GM12878 (cell line): ENCODE results near the gene MMP27. TPM values are rescaled to one million over a fixed set of nuclear protein-coding genes. Genes with fewer than 3 reads are reported as not detected.

Source experiments
- ATAC-seq: fragments of 200-7000 bp; cut with Tn5 transposase; 3 replicates; pipeline ENCODE4 v1.9.1; 2020; ENCODE audit warnings: mild to moderate bottlenecking, moderate library complexity
- BruUV-seq: library from RNA; stranded (reverse); fragments of 400-500 nt; replicated peaks from 2 replicates; lab custom pipeline; 2021; lab: Mats Ljungman, UMichigan
- CTCF ChIA-PET: fragments of 300-600 bp; sonication (Branson Sonifier 250); formaldehyde crosslinking; extraction: SDS; loops from one replicate; lab custom pipeline; 2021; ENCODE audit warnings: inconsistent platforms; lab: Yijun Ruan, JAX
- POLR2A ChIA-PET: fragments of 350-600 bp; formaldehyde crosslinking; extraction: SDS; loops from one replicate; lab custom pipeline; 2021; ENCODE audit warnings: inconsistent platforms; lab: Charles Lee
- RAD21 ChIA-PET: fragments of 300-600 bp; sonication (Branson Sonifier 250); formaldehyde crosslinking; loops from one replicate; lab custom pipeline; 2023; ENCODE audit warnings: antibody characterized with exemption; ENCODE audit not compliant: unreplicated experiment; lab: Charles Lee
- SMC1A ChIA-PET: fragments of 300-600 bp; sonication (Branson Sonifier 250); formaldehyde crosslinking; loops from one replicate; lab custom pipeline; 2023; ENCODE audit not compliant: unreplicated experiment, uncharacterized antibody; lab: Charles Lee
- DNase-seq: peaks from one replicate; pipeline ENCODE4 v3.0.0-alpha.2; 2011; ENCODE audit warnings: low read depth, low spot score
- FAIRE-seq: peaks from 3 replicates; lab custom pipeline; 2011; peaks lifted over from hg19 to GRCh38; lab: Jason Lieb, UNC
- H2AFZ ChIP-seq: 2 replicates; pipeline ENCODE4 v1.6.0; 2011; ENCODE audit warnings: low read depth, low read length, control low read depth; ENCODE audit not compliant: control insufficient read depth
- H3K27ac ChIP-seq: 2 replicates; pipeline ENCODE4 v1.5.1; 2011; ENCODE audit warnings: control low read depth; ENCODE audit not compliant: control insufficient read depth, insufficient read depth
- H3K27me3 ChIP-seq, 2 experiments: replicated peaks in 1 of 2; 2 replicates each; pipeline versions ENCODE4 v1.6.0 to v1.6.1; 2011; ENCODE audit warnings: low read length in 1 of 2; ENCODE audit not compliant: control insufficient read depth in 2 of 2, insufficient read depth in 2 of 2
- H3K36me3 ChIP-seq, 2 experiments: 2 replicates each; pipeline ENCODE4 v1.5.1; 2011; ENCODE audit warnings: low read length in 1 of 2; ENCODE audit not compliant: control insufficient read depth in 2 of 2, insufficient read depth in 2 of 2
- H3K4me1 ChIP-seq: 2 replicates; pipeline ENCODE4 v1.6.1; 2011; ENCODE audit warnings: mild to moderate bottlenecking, low read length, moderate library complexity, mixed read lengths; ENCODE audit not compliant: control insufficient read depth, insufficient read depth
- H3K4me2 ChIP-seq: 2 replicates; pipeline ENCODE4 v1.6.0; 2011; ENCODE audit warnings: control low read depth; ENCODE audit not compliant: control insufficient read depth, insufficient read depth
- H3K4me3 ChIP-seq: fragments of 200-600 bp; sonication (generic); 2 replicates; pipeline ENCODE4 v1.5.1; 2016
- H3K79me2 ChIP-seq: 2 replicates; pipeline ENCODE4 v1.6.0; 2011; ENCODE audit warnings: low read length; ENCODE audit not compliant: control insufficient read depth, insufficient read depth
- H3K9ac ChIP-seq: 2 replicates; pipeline ENCODE4 v1.8.0; 2011; ENCODE audit warnings: low read length, control low read depth, mixed read lengths; ENCODE audit not compliant: control insufficient read depth, insufficient read depth
- H3K9me3 ChIP-seq: replicated peaks from 3 replicates; pipeline ENCODE4 v1.5.1; 2011; ENCODE audit warnings: mild to moderate bottlenecking, low read length; ENCODE audit not compliant: control insufficient read depth, insufficient read depth
- H4K20me1 ChIP-seq: 2 replicates; pipeline ENCODE4 v1.6.0; 2011; ENCODE audit not compliant: control insufficient read depth, insufficient read depth
- CHD2 ChIP-seq: IDR thresholded peaks from 2 replicates; pipeline ENCODE4 v1.6.1; 2011; ENCODE audit warnings: low read depth, low read length, improper control_type of control experiment, borderline replicate concordance
- EED ChIP-seq: sonication (generic); IDR thresholded peaks from 2 replicates; pipeline ENCODE4 v1.6.1; 2016; ENCODE audit warnings: antibody characterized with exemption, low read depth
- ETV6 ChIP-seq, 2 experiments: fragments of 450-650 bp in 1 of 2; IDR thresholded peaks in 1 of 2; conservative IDR thresholded peaks in 1 of 2; 2 replicates each; pipeline ENCODE4 v1.6.1; 2014; ENCODE audit warnings: antibody characterized with exemption in 1 of 2, borderline replicate concordance in 1 of 2, low read depth in 1 of 2, mild to moderate bottlenecking in 1 of 2, moderate library complexity in 1 of 2
- LARP7 ChIP-seq: fragments of 450-650 bp; IDR thresholded peaks from 2 replicates; pipeline ENCODE4 v1.6.1; 2017; ENCODE audit warnings: mild to moderate bottlenecking
- MEF2B ChIP-seq: fragments of 450-650 bp; IDR thresholded peaks from 2 replicates; pipeline ENCODE4 v1.6.1; 2018; ENCODE audit warnings: mild to moderate bottlenecking, moderate library complexity; ENCODE audit not compliant: partially characterized antibody, poor library complexity, severe bottlenecking
- MTA2 ChIP-seq: fragments of 450-650 bp; IDR thresholded peaks from 2 replicates; pipeline ENCODE4 v1.6.1; 2016; ENCODE audit warnings: low read depth, mild to moderate bottlenecking, moderate library complexity
- MXI1 ChIP-seq: fragments of 150-350 bp; IDR thresholded peaks from 2 replicates; pipeline ENCODE4 v1.6.1; 2011; ENCODE audit warnings: low read depth, mild to moderate bottlenecking, inconsistent platforms, low read length, improper control_type of control experiment
- PAX8 ChIP-seq: fragments of 450-650 bp; IDR thresholded peaks from 2 replicates; pipeline ENCODE4 v1.6.1; 2017; ENCODE audit warnings: mild to moderate bottlenecking, moderate library complexity
- PML ChIP-seq: IDR thresholded peaks from 2 replicates; pipeline ENCODE4 v1.6.1; 2012; ENCODE audit warnings: low read length, inconsistent platforms
- POLR2AphosphoS5 ChIP-seq: IDR thresholded peaks from 2 replicates; pipeline ENCODE4 v1.6.1; 2011; ENCODE audit warnings: mild to moderate bottlenecking, low read length, inconsistent platforms
- REST ChIP-seq: IDR thresholded peaks from 2 replicates; pipeline ENCODE4 v1.6.1; 2012; ENCODE audit warnings: mild to moderate bottlenecking, low read depth, low read length
- SIX5 ChIP-seq: IDR thresholded peaks from 2 replicates; pipeline ENCODE4 v1.6.1; 2011; ENCODE audit warnings: mild to moderate bottlenecking, low read depth, low read length, moderate library complexity; ENCODE audit not compliant: severe bottlenecking
- SUPT20H ChIP-seq: IDR thresholded peaks from 2 replicates; pipeline ENCODE4 v1.6.1; 2011; ENCODE audit warnings: low read depth, mild to moderate bottlenecking, low read length, moderate library complexity, borderline replicate concordance; ENCODE audit not compliant: control insufficient read depth
- SUZ12 ChIP-seq: fragments of 200-600 bp; sonication (generic); IDR thresholded peaks from one replicate; pipeline ENCODE4 v1.6.1; 2018; ENCODE audit warnings: antibody characterized with exemption, mild to moderate bottlenecking; ENCODE audit not compliant: unreplicated experiment
- YBX1 ChIP-seq: fragments of 450-650 bp; IDR thresholded peaks from 2 replicates; pipeline ENCODE4 v1.6.1; 2016; ENCODE audit warnings: antibody characterized with exemption
- in situ Hi-C: fragments of 300-500 bp; cut with MboI; formaldehyde crosslinking; loops from 9 replicates; pipeline ENCODE4 v1.14.3; 2018; ENCODE audit warnings: mixed read lengths
- intact Hi-C: fragments of 100-400 bp; cut with micrococcal nuclease; formaldehyde crosslinking; loops from one replicate; pipeline ENCODE4 v1.14.2; 2022; ENCODE audit not compliant: unreplicated experiment
- polyA plus RNA-seq, 11 experiments: library from polyadenylated mRNA; depleted of rRNA in 4 of 11; unstranded in 6 of 11; stranded (reverse) in 5 of 11; fragments of >200 nt; fragmentation: Nextera tagmentation in 4 of 11; fragmentation: Illumina TruSeq in 1 of 11; extraction: Ambion mirVana in 4 of 11; extraction: Trizol in 1 of 11; gene quantifications; 1 replicate in 1 of 11; 2 replicates in 10 of 11; pipeline versions ENCODE4 v1.2.1 to v1.2.3, GENCODE V29; 2011 to 2016; ENCODE audit warnings: inconsistent platforms in 2 of 11, missing spikeins in 2 of 11, low read depth in 1 of 11
- total RNA-seq, 4 experiments: library from RNA; depleted of rRNA in 3 of 4; stranded (reverse); fragments of >200 nt in 3 of 4; fragmentation: Illumina TruSeq in 1 of 4; extraction: Trizol in 1 of 4; gene quantifications; 2 replicates each; pipeline versions ENCODE4 v1.2.1 to v1.2.3, GENCODE V29; 2013 to 2021
- TF ChIP-seq, protein P1 (sequence below): fragments of 450-650 bp; IDR thresholded peaks from 2 replicates; pipeline ENCODE4 v1.6.1; 2017; ENCODE audit warnings: mild to moderate bottlenecking, moderate library complexity
- TF ChIP-seq, protein P2 (sequence below): fragments of 450-650 bp; IDR thresholded peaks from 2 replicates; pipeline ENCODE4 v1.6.1; 2017; ENCODE audit warnings: mild to moderate bottlenecking

Gene MMP27
- total and polyA plus RNA-seq, 10 of the 15 experiments (the other 5 are each of a cell fraction or from before 2014, with no cell fraction given) = not detected

DNA sequence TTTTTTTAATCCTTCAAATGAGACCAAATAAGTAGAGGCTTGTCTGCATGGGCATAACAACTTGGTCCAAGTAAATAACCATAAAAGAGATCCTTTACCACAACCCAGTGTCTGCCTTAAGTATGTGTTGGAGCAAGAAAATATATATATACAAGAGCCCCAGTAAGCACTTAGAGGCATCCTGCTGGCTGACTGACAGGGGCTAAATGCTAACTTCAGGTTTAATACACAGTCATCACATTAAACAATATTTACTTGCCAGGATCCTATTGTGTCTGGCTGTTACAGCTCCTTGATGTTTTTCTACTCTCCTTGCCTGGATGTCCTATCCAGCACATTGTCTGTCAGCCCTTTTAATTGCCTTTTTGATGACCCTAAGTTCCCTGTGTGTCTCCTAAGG, 43.0 kb downstream of the MMP27 start:
- Histone ChIP-seq H3K27ac (no peak overlapping the region), H3K9ac (no peak overlapping the region), H3K4me3 (no peak overlapping the region), H3K4me2 (no peak overlapping the region), H3K9me3 (no peaks in the 10 kb centered on the region), H3K36me3 (no peaks in the 10 kb centered on the region), H2AFZ (no peak overlapping the region), H3K4me1 (no peaks in the 10 kb centered on the region), H3K27me3 (peaks cover 0 to 3% of the 10 kb centered on the region in 2 experiments; a peak in 1 of 4 replicates), H4K20me1 (no peaks in the 10 kb centered on the region), H3K79me2 (no peaks in the 10 kb centered on the region)
- ChIA-PET SMC1A (no interaction called here), CTCF (no interaction called here), RAD21 (no interaction called here), POLR2A (no interaction called here)
- BruUV-seq = no TSS peak
- in situ Hi-C loops = loop anchor here (25.0 kb wide), 1 partner anchor 800 kb away; no protein-coding TSS in a partner anchor
- intact Hi-C loops = no loop called here
- FAIRE-seq (no peak), DNase-seq (no peak), ATAC-seq (no peak)
- no peak for TF ChIP-seq YBX1
- TF ChIP-seq ETV6 (conservative IDR thresholded peaks at IDR 0.05 in 1 of 2, IDR thresholded peaks at IDR 0.05 in 1 of 2; ENCODE audit: borderline replicate concordance in 1 of 2, low read depth in 1 of 2) = no peak
- no peak for TF ChIP-seq REST
- no peak for TF ChIP-seq POLR2AphosphoS5
- TF ChIP-seq, protein P1, sequence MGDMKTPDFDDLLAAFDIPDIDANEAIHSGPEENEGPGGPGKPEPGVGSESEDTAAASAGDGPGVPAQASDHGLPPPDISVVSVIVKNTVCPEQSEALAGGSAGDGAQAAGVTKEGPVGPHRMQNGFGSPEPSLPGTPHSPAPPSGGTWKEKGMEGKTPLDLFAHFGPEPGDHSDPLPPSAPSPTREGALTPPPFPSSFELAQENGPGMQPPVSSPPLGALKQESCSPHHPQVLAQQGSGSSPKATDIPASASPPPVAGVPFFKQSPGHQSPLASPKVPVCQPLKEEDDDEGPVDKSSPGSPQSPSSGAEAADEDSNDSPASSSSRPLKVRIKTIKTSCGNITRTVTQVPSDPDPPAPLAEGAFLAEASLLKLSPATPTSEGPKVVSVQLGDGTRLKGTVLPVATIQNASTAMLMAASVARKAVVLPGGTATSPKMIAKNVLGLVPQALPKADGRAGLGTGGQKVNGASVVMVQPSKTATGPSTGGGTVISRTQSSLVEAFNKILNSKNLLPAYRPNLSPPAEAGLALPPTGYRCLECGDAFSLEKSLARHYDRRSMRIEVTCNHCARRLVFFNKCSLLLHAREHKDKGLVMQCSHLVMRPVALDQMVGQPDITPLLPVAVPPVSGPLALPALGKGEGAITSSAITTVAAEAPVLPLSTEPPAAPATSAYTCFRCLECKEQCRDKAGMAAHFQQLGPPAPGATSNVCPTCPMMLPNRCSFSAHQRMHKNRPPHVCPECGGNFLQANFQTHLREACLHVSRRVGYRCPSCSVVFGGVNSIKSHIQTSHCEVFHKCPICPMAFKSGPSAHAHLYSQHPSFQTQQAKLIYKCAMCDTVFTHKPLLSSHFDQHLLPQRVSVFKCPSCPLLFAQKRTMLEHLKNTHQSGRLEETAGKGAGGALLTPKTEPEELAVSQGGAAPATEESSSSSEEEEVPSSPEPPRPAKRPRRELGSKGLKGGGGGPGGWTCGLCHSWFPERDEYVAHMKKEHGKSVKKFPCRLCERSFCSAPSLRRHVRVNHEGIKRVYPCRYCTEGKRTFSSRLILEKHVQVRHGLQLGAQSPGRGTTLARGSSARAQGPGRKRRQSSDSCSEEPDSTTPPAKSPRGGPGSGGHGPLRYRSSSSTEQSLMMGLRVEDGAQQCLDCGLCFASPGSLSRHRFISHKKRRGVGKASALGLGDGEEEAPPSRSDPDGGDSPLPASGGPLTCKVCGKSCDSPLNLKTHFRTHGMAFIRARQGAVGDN = no peak
- TF ChIP-seq SUPT20H = no peak
- TF ChIP-seq, protein P2, sequence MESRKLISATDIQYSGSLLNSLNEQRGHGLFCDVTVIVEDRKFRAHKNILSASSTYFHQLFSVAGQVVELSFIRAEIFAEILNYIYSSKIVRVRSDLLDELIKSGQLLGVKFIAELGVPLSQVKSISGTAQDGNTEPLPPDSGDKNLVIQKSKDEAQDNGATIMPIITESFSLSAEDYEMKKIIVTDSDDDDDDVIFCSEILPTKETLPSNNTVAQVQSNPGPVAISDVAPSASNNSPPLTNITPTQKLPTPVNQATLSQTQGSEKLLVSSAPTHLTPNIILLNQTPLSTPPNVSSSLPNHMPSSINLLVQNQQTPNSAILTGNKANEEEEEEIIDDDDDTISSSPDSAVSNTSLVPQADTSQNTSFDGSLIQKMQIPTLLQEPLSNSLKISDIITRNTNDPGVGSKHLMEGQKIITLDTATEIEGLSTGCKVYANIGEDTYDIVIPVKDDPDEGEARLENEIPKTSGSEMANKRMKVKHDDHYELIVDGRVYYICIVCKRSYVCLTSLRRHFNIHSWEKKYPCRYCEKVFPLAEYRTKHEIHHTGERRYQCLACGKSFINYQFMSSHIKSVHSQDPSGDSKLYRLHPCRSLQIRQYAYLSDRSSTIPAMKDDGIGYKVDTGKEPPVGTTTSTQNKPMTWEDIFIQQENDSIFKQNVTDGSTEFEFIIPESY = no peak
- TF ChIP-seq SIX5 = no peak
- no peak for TF ChIP-seq SUZ12
- no peak for TF ChIP-seq LARP7
- TF ChIP-seq MTA2 = no peak
- no peak for TF ChIP-seq CHD2
- TF ChIP-seq PAX8 = no peak
- TF ChIP-seq EED = no peak
- no peak for TF ChIP-seq MEF2B
- TF ChIP-seq PML = no peak
- TF ChIP-seq MXI1 = no peak
